ENCODE data around the gene ZNF385A.

GRCh38 chr12:54331461-54331860 is 53.1 kb downstream of the ZNF385A start:
- TF ChIP-seq CTCF (IDR thresholded peaks at IDR 0.05) (no peak), POLR2A (IDR thresholded peaks at IDR 0.05) (no peak)
